Ovary (tissue), 3 donors: ENCODE results near the gene PRKCE.

Source experiments
- EP300 ChIP-seq: sonication (generic); formaldehyde crosslinking; IDR thresholded peaks from one replicate; pipeline ENCODE4 v1.6.1; 2017; ENCODE audit warnings: antibody characterized with exemption
- POLR2A ChIP-seq: fragments of 450-650 bp; IDR thresholded peaks from one replicate; pipeline ENCODE4 v1.6.1; 2017; ENCODE audit warnings: antibody characterized with exemption, mild to moderate bottlenecking, moderate library complexity
- TF ChIP-seq, protein P1 (sequence below), 3 donors: fragments of 450-650 bp in 2 of 3; fragments of 200-600 bp in 1 of 3; IDR thresholded peaks; one replicate each; pipeline versions ENCODE4 v1.5.1 to v1.8.0; 2016 to 2022; ENCODE audit warnings: antibody characterized with exemption in 3 of 3, mild to moderate bottlenecking in 1 of 3
- donor health status: DM: no; HTN: no; CAD: no.

DNA sequence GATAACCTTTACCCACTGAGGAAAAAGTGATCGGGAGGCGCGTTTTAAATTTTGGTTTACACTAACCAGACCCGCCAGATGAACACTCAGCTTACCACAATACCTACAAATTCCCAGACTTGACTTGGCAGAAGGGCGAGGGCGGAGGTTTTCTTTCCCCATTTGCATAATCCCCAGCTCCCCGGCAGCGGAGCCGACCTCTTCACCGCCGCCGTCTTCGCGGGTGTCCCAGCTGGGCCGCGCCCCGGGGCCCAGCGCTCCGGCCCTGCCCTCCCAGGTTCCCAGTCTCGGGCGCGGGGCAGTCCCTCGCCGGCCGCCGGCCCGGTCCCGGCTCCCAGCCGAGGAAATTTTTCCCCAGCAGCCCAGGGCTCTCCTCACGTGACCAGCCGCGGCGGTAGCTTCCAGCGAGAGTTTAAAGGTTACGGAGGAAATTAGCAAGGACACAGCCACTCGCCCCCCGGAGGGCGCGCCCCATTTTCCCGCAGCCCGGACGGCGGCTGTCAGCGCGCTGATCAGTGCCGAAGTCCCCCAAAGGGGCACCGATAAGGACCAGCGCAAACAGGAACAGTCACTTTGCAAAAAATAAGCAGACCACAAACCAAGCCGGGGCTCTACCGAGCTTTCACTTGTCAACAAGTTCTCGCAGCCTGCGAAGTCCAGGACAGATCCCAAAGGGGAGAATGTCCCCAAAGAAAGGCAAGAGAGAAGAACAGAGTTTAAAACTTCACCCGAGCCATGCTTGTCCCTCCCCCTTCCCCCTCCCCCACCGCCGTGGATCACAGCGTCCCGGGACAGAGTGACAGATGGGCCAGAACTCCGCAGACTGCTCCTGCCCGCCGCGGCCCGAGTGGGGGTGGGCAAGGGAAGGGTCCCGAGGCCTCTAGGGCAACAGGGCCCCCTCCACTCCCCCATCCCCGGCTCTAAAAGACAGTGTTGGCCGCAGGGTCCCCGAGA is 1.3 kb upstream of the PRKCE start:
- TF ChIP-seq POLR2A (no peak), EP300 (no peak)
- TF ChIP-seq, protein P1, sequence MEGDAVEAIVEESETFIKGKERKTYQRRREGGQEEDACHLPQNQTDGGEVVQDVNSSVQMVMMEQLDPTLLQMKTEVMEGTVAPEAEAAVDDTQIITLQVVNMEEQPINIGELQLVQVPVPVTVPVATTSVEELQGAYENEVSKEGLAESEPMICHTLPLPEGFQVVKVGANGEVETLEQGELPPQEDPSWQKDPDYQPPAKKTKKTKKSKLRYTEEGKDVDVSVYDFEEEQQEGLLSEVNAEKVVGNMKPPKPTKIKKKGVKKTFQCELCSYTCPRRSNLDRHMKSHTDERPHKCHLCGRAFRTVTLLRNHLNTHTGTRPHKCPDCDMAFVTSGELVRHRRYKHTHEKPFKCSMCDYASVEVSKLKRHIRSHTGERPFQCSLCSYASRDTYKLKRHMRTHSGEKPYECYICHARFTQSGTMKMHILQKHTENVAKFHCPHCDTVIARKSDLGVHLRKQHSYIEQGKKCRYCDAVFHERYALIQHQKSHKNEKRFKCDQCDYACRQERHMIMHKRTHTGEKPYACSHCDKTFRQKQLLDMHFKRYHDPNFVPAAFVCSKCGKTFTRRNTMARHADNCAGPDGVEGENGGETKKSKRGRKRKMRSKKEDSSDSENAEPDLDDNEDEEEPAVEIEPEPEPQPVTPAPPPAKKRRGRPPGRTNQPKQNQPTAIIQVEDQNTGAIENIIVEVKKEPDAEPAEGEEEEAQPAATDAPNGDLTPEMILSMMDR (IDR thresholded peaks at IDR 0.05): no peak
